H1 (cell line): ENCODE measurements around the gene ACVR1. TPM values are rescaled to one million over a fixed set of nuclear protein-coding genes. Genes with fewer than 3 reads are reported as not detected.

ENCODE experiments used
- CTCF ChIA-PET: fragments of 300-600 bp; sonication (Branson Sonifier 250); formaldehyde crosslinking; loops from one replicate; lab custom pipeline; 2021; ENCODE audit not compliant: partially characterized antibody; lab: Charles Lee
- POLR2A ChIA-PET: fragments of 300-600 bp; sonication (Branson Sonifier 250); formaldehyde crosslinking; loops from one replicate; lab custom pipeline; 2021; ENCODE audit warnings: inconsistent platforms; ENCODE audit not compliant: partially characterized antibody; lab: Charles Lee
- DNase-seq, 2 experiments: peaks; one replicate each; pipeline versions ENCODE4 v3.0.0 to v3.0.0-alpha.2; 2010 to 2022; ENCODE audit warnings: low spot score in 2 of 2, low read depth in 1 of 2, mixed read lengths in 1 of 2
- FAIRE-seq: peaks from 2 replicates; lab custom pipeline; 2011; peaks lifted over from hg19 to GRCh38; lab: Jason Lieb, UNC
- H2AFZ ChIP-seq: 2 replicates; pipeline ENCODE4 v1.8.1; 2012; ENCODE audit warnings: low read length, inconsistent platforms
- H2AK5ac ChIP-seq: 2 replicates; pipeline ENCODE4 v1.6.1; 2013; ENCODE audit warnings: low read depth, low read length
- H2BK120ac ChIP-seq: replicated peaks from 2 replicates; pipeline ENCODE3; 2013; ENCODE audit warnings: low read depth, low read length, inconsistent platforms
- H2BK12ac ChIP-seq: 2 replicates; pipeline ENCODE4 v1.6.1; 2013; ENCODE audit warnings: low read depth, low read length
- H2BK15ac ChIP-seq: 2 replicates; pipeline ENCODE4 v1.6.1; 2013; ENCODE audit warnings: low read length
- H2BK20ac ChIP-seq: 2 replicates; pipeline ENCODE4 v1.6.1; 2013; ENCODE audit warnings: low read length
- H2BK5ac ChIP-seq: 2 replicates; pipeline ENCODE4 v1.6.1; 2013; ENCODE audit warnings: low read depth, low read length
- H3K14ac ChIP-seq: 2 replicates; pipeline ENCODE4 v1.6.1; 2013; ENCODE audit warnings: inconsistent platforms; ENCODE audit not compliant: insufficient read length
- H3K18ac ChIP-seq: 2 replicates; pipeline ENCODE4 v1.6.1; 2013; ENCODE audit warnings: low read length; ENCODE audit errors: extremely low read depth
- H3K23ac ChIP-seq: 2 replicates; pipeline ENCODE4 v1.6.1; 2013; ENCODE audit warnings: inconsistent platforms; ENCODE audit not compliant: insufficient read length
- H3K23me2 ChIP-seq: 2 replicates; pipeline ENCODE4 v1.6.1; 2013; ENCODE audit warnings: low read depth, low read length
- H3K27ac ChIP-seq: 2 replicates; pipeline ENCODE4 v1.6.1; 2011; ENCODE audit warnings: low read depth, low read length, inconsistent platforms
- H3K27me3 ChIP-seq, 4 experiments: replicated peaks in 1 of 4; 1 replicate in 1 of 4; 2 replicates in 3 of 4; pipeline versions ENCODE4 v1.6.1 to v1.8.1; 2011 to 2013; ENCODE audit warnings: low read length in 3 of 4, mild to moderate bottlenecking in 3 of 4, inconsistent platforms in 2 of 4, mixed read lengths in 2 of 4, moderate library complexity in 1 of 4; ENCODE audit not compliant: control insufficient read depth in 3 of 4, insufficient read depth in 3 of 4; ENCODE audit errors: extremely low read depth in 1 of 4
- H3K36me3 ChIP-seq, 4 experiments: 2 replicates each; pipeline versions ENCODE4 v1.6.1 to v1.8.1; 2011 to 2013; ENCODE audit warnings: mild to moderate bottlenecking in 4 of 4, low read length in 3 of 4, moderate library complexity in 2 of 4, control low read depth in 1 of 4, inconsistent platforms in 1 of 4; ENCODE audit not compliant: insufficient read depth in 4 of 4, control insufficient read depth in 2 of 4
- H3K4ac ChIP-seq: replicated peaks from 2 replicates; pipeline ENCODE3; 2013; ENCODE audit warnings: low read length, low read depth, mixed read lengths, inconsistent platforms; ENCODE audit not compliant: insufficient read length
- H3K4me1 ChIP-seq, 4 experiments: replicated peaks in 1 of 4; 1 replicate in 1 of 4; 2 replicates in 3 of 4; pipeline versions ENCODE4 v1.6.1 to v1.8.1; 2011 to 2013; ENCODE audit warnings: low read length in 3 of 4, inconsistent platforms in 2 of 4, mixed read lengths in 1 of 4; ENCODE audit not compliant: insufficient read depth in 4 of 4, control insufficient read depth in 3 of 4
- H3K4me2 ChIP-seq, 2 experiments: 2 replicates each; pipeline versions ENCODE4 v1.6.1 to v1.8.1; 2011 to 2013; ENCODE audit warnings: low read depth in 2 of 2, low read length in 2 of 2, control low read depth in 1 of 2, inconsistent platforms in 1 of 2, mild to moderate bottlenecking in 1 of 2; ENCODE audit not compliant: insufficient read depth in 1 of 2
- H3K4me3 ChIP-seq, 4 experiments: fragments of 200-600, 300-600 bp in 1 of 4; sonication (generic), shearing (Covaris generic), sonication (Bioruptor Twin) in 1 of 4; 2 replicates each; pipeline versions ENCODE4 v1.5.1 to v1.8.1; 2011 to 2016; ENCODE audit warnings: low read length in 4 of 4, low read depth in 3 of 4, control low read depth in 2 of 4, inconsistent platforms in 2 of 4, mild to moderate bottlenecking in 2 of 4, mixed read lengths in 1 of 4, moderate library complexity in 1 of 4; ENCODE audit not compliant: insufficient read depth in 2 of 4; ENCODE audit errors: extremely low read depth in 1 of 4
- H3K56ac ChIP-seq: replicated peaks from 2 replicates; pipeline ENCODE3; 2013; ENCODE audit warnings: low read depth, mild to moderate bottlenecking, mixed read lengths, low read length, inconsistent platforms; ENCODE audit not compliant: insufficient read length
- H3K79me1 ChIP-seq: 2 replicates; pipeline ENCODE4 v1.6.1; 2013; ENCODE audit warnings: low read depth, low read length, control low read depth
- H3K79me2 ChIP-seq, 2 experiments: 2 replicates each; pipeline versions ENCODE4 v1.6.1 to v1.8.1; 2012 to 2013; ENCODE audit warnings: low read length in 2 of 2, mild to moderate bottlenecking in 2 of 2, inconsistent platforms in 1 of 2; ENCODE audit not compliant: insufficient read depth in 2 of 2, control insufficient read depth in 1 of 2
- H3K9ac ChIP-seq, 4 experiments: replicated peaks in 1 of 4; 1 replicate in 1 of 4; 2 replicates in 3 of 4; pipeline versions ENCODE4 v1.6.1 to v1.8.1; 2011 to 2013; ENCODE audit warnings: low read depth in 3 of 4, low read length in 3 of 4, control low read depth in 2 of 4, mild to moderate bottlenecking in 2 of 4, moderate library complexity in 2 of 4, inconsistent platforms in 1 of 4; ENCODE audit errors: extremely low read depth in 1 of 4
- H3K9me3 ChIP-seq, 2 experiments: 2 replicates each; pipeline versions ENCODE4 v1.6.1 to v1.8.1; 2012 to 2013; ENCODE audit warnings: mild to moderate bottlenecking in 2 of 2, moderate library complexity in 2 of 2, control low read depth in 1 of 2, inconsistent platforms in 1 of 2, low read depth in 1 of 2, low read length in 1 of 2, mixed read lengths in 1 of 2; ENCODE audit not compliant: insufficient read depth in 2 of 2
- H4K20me1 ChIP-seq, 2 experiments: replicated peaks in 1 of 2; 2 replicates each; pipeline versions ENCODE3 to v1.8.1; 2011 to 2013; ENCODE audit warnings: inconsistent platforms in 2 of 2, low read length in 2 of 2, mild to moderate bottlenecking in 1 of 2; ENCODE audit not compliant: insufficient read depth in 2 of 2, control insufficient read depth in 1 of 2
- H4K5ac ChIP-seq: 2 replicates; pipeline ENCODE4 v1.6.1; 2013; ENCODE audit warnings: low read length, low read depth, mixed read lengths, inconsistent platforms; ENCODE audit not compliant: insufficient read length
- H4K8ac ChIP-seq: 2 replicates; pipeline ENCODE4 v1.8.0; 2013; ENCODE audit warnings: mild to moderate bottlenecking, moderate library complexity, low read length, inconsistent platforms; ENCODE audit not compliant: insufficient read depth; ENCODE audit errors: extremely low read depth
- H4K91ac ChIP-seq: replicated peaks from 2 replicates; pipeline ENCODE3; 2013; ENCODE audit warnings: low read length, mixed read lengths, inconsistent platforms; ENCODE audit not compliant: insufficient read length
- CEBPB ChIP-seq: IDR thresholded peaks from 2 replicates; pipeline ENCODE4 v1.6.1; 2012; ENCODE audit warnings: low read depth, low read length
- CREB1 ChIP-seq: IDR thresholded peaks from 2 replicates; pipeline ENCODE4 v1.6.1; 2012; ENCODE audit warnings: inconsistent platforms
- CTBP2 ChIP-seq: IDR thresholded peaks from 2 replicates; pipeline ENCODE4 v1.7.0; 2011; ENCODE audit warnings: borderline replicate concordance, mild to moderate bottlenecking, moderate library complexity, mixed read lengths, low read length; ENCODE audit not compliant: insufficient read depth, insufficient read length
- POLR2A ChIP-seq, 2 experiments: IDR thresholded peaks; 1 replicate in 1 of 2; 2 replicates in 1 of 2; pipeline ENCODE4 v1.6.1; 2011; ENCODE audit warnings: low read depth in 2 of 2, low read length in 2 of 2, mild to moderate bottlenecking in 2 of 2; ENCODE audit errors: control extremely low read depth in 1 of 2
- SIRT6 ChIP-seq: IDR thresholded peaks from one replicate; pipeline ENCODE4 v1.7.1; 2012; ENCODE audit warnings: low read length, inconsistent platforms
- SP4 ChIP-seq: IDR thresholded peaks from 2 replicates; pipeline ENCODE4 v1.6.1; 2012; ENCODE audit warnings: low read length, inconsistent platforms
- TAF1 ChIP-seq: IDR thresholded peaks from 2 replicates; pipeline ENCODE4 v1.6.1; 2011; ENCODE audit warnings: mild to moderate bottlenecking, low read depth, low read length
- ZNF274 ChIP-seq: IDR thresholded peaks from 2 replicates; pipeline ENCODE4 v1.7.0; 2012; ENCODE audit warnings: low read length, borderline replicate concordance; ENCODE audit errors: extremely low read depth
- WGBS, 2 experiments: shearing (Covaris generic) in 1 of 2; methylation state at CpG; one replicate each; pipeline versions ENCODE4 v1.1.6 to v1.1.7; 2013 to 2015; ENCODE audit warnings: low lambda C conversion rate in 2 of 2, mixed read lengths in 2 of 2, inconsistent platforms in 1 of 2, low coverage in 1 of 2, missing lambda C conversion rate in 1 of 2; ENCODE audit not compliant: insufficient replicate concordance in 2 of 2, insufficient coverage in 1 of 2, insufficient read length in 1 of 2; ENCODE audit errors: extremely low coverage in 1 of 2, missing lambda C conversion rate in 1 of 2; 5-methylcytosine and 5-hydroxymethylcytosine counted together
- polyA plus RNA-seq, 7 experiments: library from polyadenylated mRNA; depleted of rRNA in 3 of 7; stranded (reverse) in 5 of 7; unstranded in 2 of 7; fragments of >200 nt in 5 of 7; fragments of 200-250 nt in 2 of 7; gene quantifications; 1 replicate in 5 of 7; 2 replicates in 1 of 7; 4 replicates in 1 of 7; pipeline versions ENCODE4 v1.2.1 to v1.2.3, GENCODE V29; 2011 to 2013; ENCODE audit warnings: missing spikeins in 2 of 7, mixed read lengths in 2 of 7
- total RNA-seq: library from RNA; stranded (reverse); fragmentation: NEBNext Ultra II Directional; extraction: Animal tissue kit (Norgen Biotek cat#: 25700); gene quantifications from 2 replicates; pipeline ENCODE4 v1.2.1, GENCODE V29; 2021

Gene ACVR1
- total and polyA plus RNA-seq, 2 of the 8 experiments (the other 6 are each of a cell fraction or from before 2014, with no cell fraction given): 8.5 to 17.7 TPM

GRCh38 chr2:157727693-157728092, 148.4 kb downstream of the ACVR1 start:
- Histone ChIP-seq H3K4me1 (no peaks in the 10 kb centered on the region), H3K56ac (no peak overlapping the region), H2BK12ac (no peak overlapping the region), H3K18ac (no peak overlapping the region), H3K9me3 (peaks cover 2 to 13% of the 10 kb centered on the region in 2 experiments; a peak in 3 of 4 replicates), H3K4me3 (no peak overlapping the region), H4K5ac (no peak overlapping the region), H2BK5ac (no peak overlapping the region), H2BK120ac (no peak overlapping the region), H3K36me3 (no peaks in the 10 kb centered on the region; a peak in 2 of 8 replicates), H3K23ac (no peak overlapping the region), H4K91ac (no peak overlapping the region), H3K14ac (no peak overlapping the region), H3K79me1 (no peaks in the 10 kb centered on the region), H3K27me3 (no peaks in the 10 kb centered on the region), H3K27ac (no peak overlapping the region), H4K20me1 (no peaks in the 10 kb centered on the region), H2AFZ (no peak overlapping the region), H3K4me2 (no peak overlapping the region), H2BK20ac (no peak overlapping the region), H4K8ac (no peak overlapping the region), H2BK15ac (no peak overlapping the region), H3K79me2 (no peaks in the 10 kb centered on the region), H3K9ac (no peak overlapping the region), H3K4ac (no peak overlapping the region), H2AK5ac (no peak overlapping the region), H3K23me2 (no peaks in the 10 kb centered on the region)
- DNase-seq (no peak), FAIRE-seq (no peak)
- POLR2A ChIA-PET: no interaction called here
- 95% methylated on average over 1 of the region's 1 CpG; no CpG with 5 or more reads in 1 of the 2 experiments for WGBS, 2 experiments
- TF ChIP-seq TAF1 (no peak), CREB1 (no peak), CEBPB (no peak), POLR2A (IDR thresholded peaks at IDR 0.05; ENCODE audit: control extremely low read depth in 1 of 2, low read depth in 2 of 2, low read length in 2 of 2) (no peak), CTBP2 (no peak), SIRT6 (no peak), ZNF274 (no peak), SP4 (no peak)
- CTCF ChIA-PET: no interaction called here
